Duodenal mucosa (tissue), 2 donors: Measurements from ENCODE around the gene B3GNT9.
A peak's percentile ranks its signal among the peaks of the same experiment; 100 is the strongest.

Experiments
- H3K27ac ChIP-seq: one replicate; pipeline ENCODE4 v1.7.0; 2013; ENCODE audit warnings: low read depth, low read length
- H3K27me3 ChIP-seq, 2 donors: one replicate each; pipeline ENCODE4 v1.7.0; 2013; ENCODE audit warnings: low read length in 2 of 2, control low read depth in 1 of 2; ENCODE audit not compliant: insufficient read depth in 2 of 2, control insufficient read depth in 1 of 2
- H3K36me3 ChIP-seq, 2 donors: one replicate each; pipeline ENCODE4 v1.7.0; 2013; ENCODE audit warnings: low read length in 2 of 2, control low read depth in 1 of 2; ENCODE audit not compliant: insufficient read depth in 2 of 2, control insufficient read depth in 1 of 2
- H3K4me1 ChIP-seq, 2 donors: one replicate each; pipeline ENCODE4 v1.7.0; 2013; ENCODE audit warnings: low read length in 2 of 2, control low read depth in 1 of 2; ENCODE audit not compliant: insufficient read depth in 2 of 2, control insufficient read depth in 1 of 2
- H3K4me3 ChIP-seq, 2 donors: one replicate each; pipeline ENCODE4 v1.7.0; 2013; ENCODE audit warnings: low read length in 2 of 2, low read depth in 1 of 2
- H3K9ac ChIP-seq, 2 donors: one replicate each; pipeline ENCODE4 v1.7.0; 2013; ENCODE audit warnings: low read length in 2 of 2, low read depth in 1 of 2
- H3K9me3 ChIP-seq, 2 donors: one replicate each; pipeline ENCODE4 v1.7.0; 2013; ENCODE audit warnings: low read length in 2 of 2, control low read depth in 1 of 2; ENCODE audit not compliant: control insufficient read depth in 1 of 2

The B3GNT9 gene

DNA sequence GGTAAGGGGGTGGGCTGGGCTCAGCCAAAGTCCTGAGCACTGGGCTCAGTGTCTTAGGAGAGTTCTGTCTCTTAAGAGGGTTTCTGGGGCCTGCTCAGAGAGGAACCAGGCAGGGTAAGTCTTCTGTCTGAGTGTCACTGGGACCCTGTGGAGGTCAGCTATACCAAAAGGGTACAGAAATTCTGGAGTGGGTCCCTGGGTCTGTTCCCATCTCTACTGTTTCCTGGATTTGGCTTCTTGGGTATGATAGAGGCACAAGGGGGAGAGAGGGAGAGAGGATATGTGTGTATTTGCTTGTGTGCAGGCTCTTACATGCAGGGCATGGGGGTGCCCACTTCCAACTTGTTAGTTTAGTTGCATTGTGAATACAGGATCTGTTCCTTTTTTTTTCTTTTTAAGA is 42.7 kb upstream of the B3GNT9 start:
- peak overlapping the region; percentile 80 to 99 for H3K9ac ChIP-seq
- peak overlapping the region; percentile 92 to 96 for H3K4me3 ChIP-seq
- no peak overlapping the region for H3K27ac ChIP-seq
- peaks cover 27 to 44% of the 10 kb centered on the region in 2 donors for H3K4me1 ChIP-seq
- no peaks in the 10 kb centered on the region for H3K9me3 ChIP-seq
- no peaks in the 10 kb centered on the region for H3K27me3 ChIP-seq
- H3K36me3 ChIP-seq: peaks cover 43 to 54% of the 10 kb centered on the region in 2 donors

DNA sequence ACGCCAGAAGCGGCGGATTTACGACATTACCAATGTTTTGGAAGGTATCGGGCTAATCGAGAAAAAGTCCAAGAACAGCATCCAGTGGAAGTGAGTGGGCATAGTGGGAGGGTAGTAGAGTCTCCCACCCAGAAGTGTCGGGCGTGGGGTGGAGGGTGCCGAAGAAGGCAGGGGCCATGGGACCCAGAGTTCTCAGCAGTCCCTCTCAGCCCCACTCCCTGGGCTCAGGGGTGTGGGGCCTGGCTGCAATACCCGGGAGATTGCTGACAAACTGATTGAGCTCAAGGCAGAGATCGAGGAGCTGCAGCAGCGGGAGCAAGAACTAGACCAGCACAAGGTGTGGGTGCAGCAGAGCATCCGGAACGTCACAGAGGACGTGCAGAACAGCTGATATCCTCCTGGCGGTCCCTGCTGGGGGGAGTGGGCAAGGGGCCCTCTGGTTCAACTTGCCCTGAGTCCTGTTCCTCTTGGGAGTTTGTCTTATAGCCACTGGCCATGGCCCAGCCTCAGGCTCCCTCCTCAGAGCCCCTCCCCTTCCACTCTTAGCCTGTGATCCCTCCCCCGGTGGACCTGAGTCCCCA is 42.1 kb upstream of the B3GNT9 start:
- Histone ChIP-seq H3K9ac (peak overlapping the region; percentile 80 to 99), H3K27me3 (no peaks in the 10 kb centered on the region), H3K4me1 (peaks cover 21 to 37% of the 10 kb centered on the region in 2 donors), H3K9me3 (no peaks in the 10 kb centered on the region), H3K27ac (no peak overlapping the region), H3K36me3 (peaks cover 43 to 48% of the 10 kb centered on the region in 2 donors), H3K4me3 (peak overlapping the region; percentile 92 to 96)

- Histone ChIP-seq H3K4me1 (peaks cover 16 to 33% of the 10 kb centered on the region in 2 donors), H3K4me3 (peak within 1 kb of the TSS; percentile 92 to 96), H3K9me3 (no peaks in the 10 kb centered on the region), H3K27me3 (no peaks in the 10 kb centered on the region), H3K9ac (peak within 1 kb of the TSS; percentile 80 to 99), H3K36me3 (peaks cover 37 to 40% of the 10 kb centered on the region in 2 donors), H3K27ac (no peak within 1 kb of the TSS)
Observed at GRCh38 chr16:67191995-67192681, 41.3 kb upstream of the B3GNT9 start, which contains the start of gene E2F4. Gene E2F4, plus strand, starts transcription at chr16:67192155. Its CDS starts 73 bp downstream, at chr16:67192228.

DNA sequence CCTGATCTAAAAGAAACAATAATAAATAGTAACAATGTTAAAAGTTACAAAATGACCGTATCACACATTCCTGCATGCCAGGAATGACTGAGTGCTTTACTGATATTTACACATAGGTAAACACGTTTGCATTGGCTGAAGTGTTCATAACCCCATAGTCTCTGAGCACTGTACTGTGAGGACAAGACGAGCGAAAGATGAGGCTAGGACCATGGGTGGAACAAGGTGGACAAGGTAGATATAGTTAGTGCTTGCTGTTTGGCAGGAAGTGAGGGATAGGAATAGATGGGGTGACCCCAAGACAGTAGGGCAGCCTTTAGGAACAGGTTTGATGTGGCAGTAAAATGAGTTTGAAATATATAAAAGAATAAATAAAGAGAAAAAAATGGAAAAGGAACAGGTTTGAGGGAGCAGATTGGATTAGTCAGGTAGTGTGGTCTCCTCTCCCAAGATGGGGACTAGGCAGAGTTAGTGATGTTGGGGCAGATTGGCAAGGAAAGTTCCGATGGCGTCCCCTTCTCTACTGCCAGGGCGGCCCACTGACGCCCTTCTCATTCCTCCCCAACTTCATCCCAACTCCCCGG is 40.7 kb upstream of the B3GNT9 start:
- H3K4me3 ChIP-seq: peak overlapping the region; percentile 12 to 92
- peaks cover 31 to 34% of the 10 kb centered on the region in 2 donors for H3K36me3 ChIP-seq
- H3K27ac ChIP-seq: no peak overlapping the region
- no peaks in the 10 kb centered on the region for H3K9me3 ChIP-seq
- no peak overlapping the region for H3K9ac ChIP-seq
- H3K27me3 ChIP-seq: no peaks in the 10 kb centered on the region
- H3K4me1 ChIP-seq: peaks cover 16 to 32% of the 10 kb centered on the region in 2 donors

DNA sequence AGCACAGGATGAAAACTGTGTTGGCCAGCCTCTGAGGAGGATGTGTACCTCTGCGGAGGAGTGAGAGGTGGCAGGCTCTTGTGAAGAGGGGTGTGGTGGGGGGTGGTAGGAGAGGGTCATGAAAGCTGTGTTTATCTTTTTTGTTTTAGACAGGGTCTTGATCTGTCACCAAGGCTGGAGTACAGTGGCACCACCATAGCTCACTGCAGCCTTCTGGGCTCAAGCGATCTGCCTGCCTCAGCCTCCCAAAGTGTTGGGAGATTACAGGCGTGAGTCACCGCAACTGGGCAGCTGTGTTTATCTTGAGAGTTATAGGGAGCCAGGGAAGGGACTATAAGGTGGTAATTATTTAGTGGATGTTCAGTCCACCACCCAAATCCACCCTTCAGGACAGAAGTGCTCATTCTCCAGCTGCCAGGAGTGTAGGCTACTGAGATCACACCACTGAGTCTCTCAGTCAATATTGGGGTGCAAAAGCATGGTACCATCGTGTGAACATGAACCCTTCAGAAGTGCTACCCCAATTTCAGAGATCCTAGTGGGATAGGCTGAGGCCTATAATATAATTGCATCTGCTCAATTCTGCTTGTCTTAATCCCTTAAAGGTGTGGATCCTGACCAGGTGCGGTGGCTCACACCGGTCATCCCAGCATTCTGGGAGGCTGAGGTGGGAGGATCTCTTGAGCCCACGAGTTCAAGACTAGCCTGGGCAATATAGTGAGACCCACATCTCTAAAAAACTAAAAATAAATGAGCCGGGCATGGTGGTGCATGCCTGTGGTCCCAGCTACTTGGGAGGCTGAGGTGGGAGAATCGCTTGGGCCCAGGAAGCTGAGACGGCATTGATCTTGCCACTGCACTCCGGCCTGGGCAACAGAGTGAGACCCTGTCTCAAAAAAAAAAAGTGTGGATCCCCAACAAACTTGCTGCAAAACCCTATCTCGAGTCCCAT is 39.9 kb upstream of the B3GNT9 start:
- Histone ChIP-seq H3K9ac (no peak overlapping the region), H3K27ac (no peak overlapping the region), H3K4me3 (no peak overlapping the region), H3K27me3 (no peaks in the 10 kb centered on the region), H3K4me1 (peaks cover 21 to 33% of the 10 kb centered on the region in 2 donors), H3K36me3 (peaks cover 23 to 26% of the 10 kb centered on the region in 2 donors), H3K9me3 (no peaks in the 10 kb centered on the region)

DNA sequence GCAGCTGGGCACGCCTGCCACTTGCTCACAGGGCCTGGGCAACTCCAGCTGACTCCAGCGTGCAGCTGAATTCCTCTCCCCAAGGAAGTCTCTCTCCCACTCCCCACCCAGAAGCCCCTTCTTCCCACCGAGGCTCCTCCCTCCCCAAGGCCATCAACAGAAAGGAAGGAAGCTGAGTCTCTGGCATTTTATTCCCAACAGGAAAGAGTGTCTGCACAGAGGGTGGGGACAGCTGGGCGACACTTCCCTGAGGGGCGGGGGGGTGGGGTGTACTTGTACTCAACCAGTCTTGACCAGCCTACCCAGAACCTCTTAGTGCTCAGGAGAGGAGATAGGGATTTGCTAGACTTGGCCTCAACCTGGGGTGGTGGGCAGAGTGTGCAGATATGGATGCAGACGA is 39.2 kb upstream of the B3GNT9 start, which contains the start of gene EXOC3L1:
Gene EXOC3L1 (minus strand): TSS at position 96 of the 400 bp plus-strand sequence. CDS start 460 bp downstream, outside the sequence.
- Histone ChIP-seq H3K4me1 (peaks cover 27 to 40% of the 10 kb centered on the region in 2 donors), H3K4me3 (no peak within 1 kb of the TSS), H3K27me3 (no peaks in the 10 kb centered on the region), H3K9me3 (no peaks in the 10 kb centered on the region), H3K36me3 (peaks cover 17 to 19% of the 10 kb centered on the region in 2 donors), H3K9ac (no peak within 1 kb of the TSS), H3K27ac (no peak within 1 kb of the TSS)

GRCh38 chr16:67188798-67189197 is 38.0 kb upstream of the B3GNT9 start:
- Histone ChIP-seq H3K4me1 (peaks cover 30 to 39% of the 10 kb centered on the region in 2 donors), H3K27me3 (no peaks in the 10 kb centered on the region), H3K9me3 (no peaks in the 10 kb centered on the region), H3K27ac (no peak overlapping the region), H3K4me3 (no peak overlapping the region), H3K36me3 (peaks cover 5 to 7% of the 10 kb centered on the region in 2 donors), H3K9ac (no peak overlapping the region)

- Histone ChIP-seq H3K27me3 (no peaks in the 10 kb centered on the region), H3K27ac (no peak overlapping the region), H3K4me3 (no peak overlapping the region), H3K9me3 (no peaks in the 10 kb centered on the region), H3K9ac (no peak overlapping the region), H3K36me3 (peaks cover 2% of the 10 kb centered on the region in 2 donors), H3K4me1 (peaks cover 27 to 34% of the 10 kb centered on the region in 2 donors)
Observed at GRCh38 chr16:67188323-67188722, 37.5 kb upstream of the B3GNT9 start.

- no peaks in the 10 kb centered on the region for H3K9me3 ChIP-seq
- H3K9ac ChIP-seq: no peak overlapping the region
- H3K27ac ChIP-seq: no peak overlapping the region
- H3K27me3 ChIP-seq: no peaks in the 10 kb centered on the region
- no peaks in the 10 kb centered on the region for H3K36me3 ChIP-seq
- H3K4me1 ChIP-seq: peaks cover 27 to 31% of the 10 kb centered on the region in 2 donors
- no peak overlapping the region for H3K4me3 ChIP-seq
Observed at GRCh38 chr16:67187175-67187890, 36.5 kb upstream of the B3GNT9 start.
